ENCODE results near the gene SENP5.

Gene SENP5

DNA sequence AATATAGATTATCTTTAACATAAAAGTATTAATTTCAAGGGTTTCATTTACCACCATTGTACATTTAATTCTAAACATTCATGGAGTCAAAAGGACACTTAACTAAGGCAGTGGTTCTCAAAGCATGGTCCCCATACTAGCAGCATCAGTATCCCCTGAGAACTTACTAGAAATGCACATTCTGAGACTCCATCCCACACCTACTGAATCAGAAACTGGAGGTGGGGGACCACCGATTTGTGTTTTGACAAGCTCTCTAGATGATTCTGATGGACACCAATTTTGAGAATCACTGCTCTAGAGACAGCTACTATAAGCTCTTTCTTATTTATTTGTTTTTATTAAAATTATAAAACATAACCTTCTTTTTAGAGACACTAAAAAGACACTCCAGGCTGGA lies 34.0 kb downstream of the SENP5 start:
- TF ChIP-seq CTCF (IDR thresholded peaks at IDR 0.05; ENCODE audit: low read length) (no peak), EZH2phosphoT487 (IDR thresholded peaks at IDR 0.05; ENCODE audit: low read length) (no peak), EZH2 (optimal IDR thresholded peaks at IDR 0.05; ENCODE audit: low read depth, low read length) (no peak)
- no peaks in the 10 kb centered on the region; the same call in 1 of the 2 replicates for H3K36me3 ChIP-seq (replicated peaks; ENCODE audit: insufficient read depth, low read length)

DNA sequence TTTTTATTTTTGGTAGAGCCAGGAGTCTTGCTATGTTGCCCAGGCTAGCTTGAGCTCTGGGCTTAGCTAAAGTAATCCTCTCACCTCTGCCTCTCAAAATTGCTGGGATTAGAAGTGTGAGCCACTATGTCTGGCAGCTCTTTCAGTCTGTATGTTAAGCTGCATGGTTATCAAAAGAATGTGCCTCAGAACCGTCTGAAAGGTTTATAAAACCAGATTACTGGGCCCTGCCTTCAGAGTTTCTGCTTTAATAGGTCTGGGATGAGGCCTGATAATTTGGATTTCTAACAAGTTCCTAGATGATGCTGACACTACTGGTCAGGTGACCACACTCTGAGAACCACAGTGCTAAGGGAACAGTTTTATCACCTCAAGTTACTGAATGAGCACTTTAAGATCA lies 34.6 kb downstream of the SENP5 start:
- no peak overlapping the region for H3K4me3 ChIP-seq (ENCODE audit: low read length)
- H3K4me1 ChIP-seq (ENCODE audit: low read length): no peaks in the 10 kb centered on the region
- H3K9ac ChIP-seq (ENCODE audit: low read length): no peak overlapping the region
- TF ChIP-seq EZH2 (optimal IDR thresholded peaks at IDR 0.05; ENCODE audit: low read depth, low read length): no peak
- no peak for TF ChIP-seq EZH2phosphoT487 (IDR thresholded peaks at IDR 0.05; ENCODE audit: low read length)
- no peak for TF ChIP-seq CTCF (IDR thresholded peaks at IDR 0.05; ENCODE audit: low read length)
- H3F3A ChIP-seq (ENCODE audit: insufficient read depth, low read length): no peaks in the 10 kb centered on the region
- no peaks in the 10 kb centered on the region; the same call in 1 of the 2 replicates for H3K36me3 ChIP-seq (replicated peaks; ENCODE audit: insufficient read depth, low read length)
- no peaks in the 10 kb centered on the region for H3K9me2 ChIP-seq (replicated peaks; ENCODE audit: insufficient read depth, low read length)
- H3K79me2 ChIP-seq (ENCODE audit: low read length): peaks cover 4% of the 10 kb centered on the region; the same call in 1 of the 2 replicates
- H2AFZ ChIP-seq (ENCODE audit: low read length): no peak overlapping the region
- H3K27me3 ChIP-seq (replicated peaks; ENCODE audit: insufficient read depth, low read length): no peaks in the 10 kb centered on the region
- no peaks in the 10 kb centered on the region for H4K20me1 ChIP-seq (ENCODE audit: insufficient read depth, low read length)
- H3K27ac ChIP-seq (ENCODE audit: low read length): no peak overlapping the region
- DNase-seq: no peak
- no peaks in the 10 kb centered on the region for H3K9me3 ChIP-seq (replicated peaks; ENCODE audit: insufficient read depth, low read length)
- no peak overlapping the region for H3K4me2 ChIP-seq (ENCODE audit: low read depth, low read length)

More for the DNA sequence above, 34.0 kb downstream of the SENP5 start:
- Histone ChIP-seq H3K9ac (ENCODE audit: low read length) (no peak overlapping the region), H3K79me2 (ENCODE audit: low read length) (peaks cover 9% of the 10 kb centered on the region), H3K27ac (ENCODE audit: low read length) (no peak overlapping the region), H3F3A (ENCODE audit: insufficient read depth, low read length) (no peaks in the 10 kb centered on the region), H3K9me3 (replicated peaks; ENCODE audit: insufficient read depth, low read length) (no peaks in the 10 kb centered on the region), H4K20me1 (ENCODE audit: insufficient read depth, low read length) (no peaks in the 10 kb centered on the region), H2AFZ (ENCODE audit: low read length) (no peak overlapping the region), H3K27me3 (replicated peaks; ENCODE audit: insufficient read depth, low read length) (no peaks in the 10 kb centered on the region), H3K9me2 (replicated peaks; ENCODE audit: insufficient read depth, low read length) (no peaks in the 10 kb centered on the region), H3K4me2 (ENCODE audit: low read depth, low read length) (no peak overlapping the region), H3K4me1 (ENCODE audit: low read length) (no peaks in the 10 kb centered on the region), H3K4me3 (ENCODE audit: low read length) (no peak overlapping the region)
- no peak for DNase-seq

DNA sequence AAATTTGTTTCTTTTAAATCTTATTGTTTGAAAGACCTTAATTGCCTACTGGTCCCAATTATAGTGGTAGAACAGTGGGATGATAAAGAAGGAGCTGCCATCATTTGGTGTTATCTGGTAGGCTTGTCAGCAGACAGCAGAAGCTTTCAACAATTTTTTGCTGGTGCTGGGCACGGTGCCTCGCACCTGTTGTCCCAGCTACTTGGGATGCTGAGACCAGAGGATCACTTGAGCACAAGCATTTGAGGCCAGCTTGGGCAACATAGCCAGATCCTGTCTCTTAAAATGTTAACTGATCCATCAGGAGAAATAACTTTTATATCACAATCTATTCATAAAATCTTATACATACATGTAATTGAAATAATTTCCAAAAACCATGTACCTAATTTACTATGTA lies 36.0 kb downstream of the SENP5 start:
- H3K9me3 ChIP-seq (replicated peaks; ENCODE audit: insufficient read depth, low read length): no peaks in the 10 kb centered on the region
- H2AFZ ChIP-seq (ENCODE audit: low read length): no peak overlapping the region
- no peaks in the 10 kb centered on the region for H3K9me2 ChIP-seq (replicated peaks; ENCODE audit: insufficient read depth, low read length)
- TF ChIP-seq EZH2 (optimal IDR thresholded peaks at IDR 0.05; ENCODE audit: low read depth, low read length): no peak
- no peak for TF ChIP-seq EZH2phosphoT487 (IDR thresholded peaks at IDR 0.05; ENCODE audit: low read length)
- no peak for TF ChIP-seq CTCF (IDR thresholded peaks at IDR 0.05; ENCODE audit: low read length)
- no peaks in the 10 kb centered on the region for H4K20me1 ChIP-seq (ENCODE audit: insufficient read depth, low read length)
- no peaks in the 10 kb centered on the region for H3K79me2 ChIP-seq (ENCODE audit: low read length)
- no peaks in the 10 kb centered on the region for H3K27me3 ChIP-seq (replicated peaks; ENCODE audit: insufficient read depth, low read length)
- H3K4me2 ChIP-seq (ENCODE audit: low read depth, low read length): no peak overlapping the region
- no peak overlapping the region for H3K27ac ChIP-seq (ENCODE audit: low read length)
- no peak overlapping the region for H3K9ac ChIP-seq (ENCODE audit: low read length)
- no peak for DNase-seq
- H3K4me1 ChIP-seq (ENCODE audit: low read length): no peaks in the 10 kb centered on the region
- no peaks in the 10 kb centered on the region for H3F3A ChIP-seq (ENCODE audit: insufficient read depth, low read length)
- no peak overlapping the region for H3K4me3 ChIP-seq (ENCODE audit: low read length)
- no peaks in the 10 kb centered on the region; the same call in 1 of the 2 replicates for H3K36me3 ChIP-seq (replicated peaks; ENCODE audit: insufficient read depth, low read length)

Measured in MM.1S (cell line).